Panc1 (cell line): ENCODE results near the gene ERICH3.

Source experiments
- CTCF ChIP-seq: fragments of 450-650 bp; IDR thresholded peaks from 2 replicates; pipeline ENCODE4 v1.5.1; 2017; ENCODE audit warnings: mild to moderate bottlenecking
- POLR2AphosphoS5 ChIP-seq: IDR thresholded peaks from 2 replicates; pipeline ENCODE4 v1.6.1; 2012; ENCODE audit warnings: mild to moderate bottlenecking, low read depth, low read length, moderate library complexity
- REST ChIP-seq, 2 experiments: IDR thresholded peaks; 2 replicates each; pipeline ENCODE4 v1.6.1; 2011 to 2012; ENCODE audit warnings: low read depth in 2 of 2, control low read depth in 1 of 2, low read length in 1 of 2, mild to moderate bottlenecking in 1 of 2, moderate library complexity in 1 of 2; ENCODE audit not compliant: insufficient read depth in 1 of 2
- SIN3A ChIP-seq: IDR thresholded peaks from 2 replicates; pipeline ENCODE4 v1.6.1; 2012; ENCODE audit warnings: low read depth, mild to moderate bottlenecking, low read length, moderate library complexity, borderline replicate concordance; ENCODE audit not compliant: insufficient read depth
- TCF7L2 ChIP-seq: IDR thresholded peaks from 2 replicates; pipeline ENCODE4 v1.6.1; 2011; ENCODE audit warnings: mild to moderate bottlenecking, low read depth, low read length, inconsistent platforms

DNA sequence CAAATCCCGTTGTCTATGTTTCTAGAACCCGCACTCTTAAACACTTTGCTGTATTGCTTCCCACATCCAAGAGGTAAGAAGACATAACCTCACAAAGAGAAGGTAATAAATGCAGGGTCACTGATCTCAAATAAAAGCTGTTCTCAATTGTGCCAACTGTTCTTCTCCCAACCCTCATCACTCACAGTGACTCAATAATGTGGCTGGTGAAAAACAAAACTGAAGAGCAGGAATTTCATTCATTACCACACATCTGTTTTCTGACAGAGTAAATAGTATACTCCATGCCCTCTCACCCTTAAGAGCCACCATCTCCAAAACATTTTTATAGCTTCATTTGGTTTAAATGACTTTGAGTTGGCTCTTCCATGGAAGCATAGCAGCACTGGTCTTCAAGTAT lies 6.2 kb upstream of the ERICH3 start:
- TF ChIP-seq POLR2AphosphoS5 (no peak), CTCF (no peak), SIN3A (no peak), REST (IDR thresholded peaks at IDR 0.05; ENCODE audit: insufficient read depth in 1 of 2, low read depth in 2 of 2, low read length in 1 of 2) (no peak), TCF7L2 (no peak)
